Thyroid gland (tissue), 4 donors: ENCODE data around the gene ZFYVE9. TPM values are rescaled to one million over a fixed set of nuclear protein-coding genes. Genes with fewer than 3 reads are reported as not detected.

Experiments
- DNase-seq, 2 donors: peaks; one replicate each; pipeline ENCODE4 v3.0.0-alpha.2; 2019
- H3K27ac ChIP-seq, 3 donors: fragments of 200-600 bp; sonication (generic); 1 replicate in 2 of 3; 2 replicates in 1 of 3; pipeline ENCODE4 v1.5.1; 2016 to 2019; ENCODE audit warnings: mild to moderate bottlenecking in 1 of 3, moderate library complexity in 1 of 3
- H3K27me3 ChIP-seq: fragments of 200-600 bp; sonication (generic); one replicate; pipeline ENCODE4 v1.5.1; 2019
- H3K36me3 ChIP-seq, 2 donors: fragments of 200-600 bp; sonication (generic); one replicate each; pipeline ENCODE4 v1.5.1; 2016 to 2019
- H3K4me1 ChIP-seq, 2 donors: fragments of 200-600 bp; sonication (generic); one replicate each; pipeline ENCODE4 v1.5.1; 2017 to 2019
- H3K4me3 ChIP-seq, 3 donors: fragments of 200-600 bp; sonication (generic); replicated peaks in 1 of 3; 1 replicate in 2 of 3; 2 replicates in 1 of 3; pipeline ENCODE4 v1.5.1; 2016; ENCODE audit warnings: mild to moderate bottlenecking in 1 of 3
- H3K9me3 ChIP-seq: fragments of 200-600 bp; sonication (generic); one replicate; pipeline ENCODE4 v1.5.1; 2017
- CTCF ChIP-seq, 6 experiments: fragments of 200-600 bp in 3 of 6; fragments of 450-650 bp in 3 of 6; sonication (generic) in 3 of 6; IDR thresholded peaks; one replicate each; pipeline ENCODE4 v1.5.1; 2016 to 2019; ENCODE audit warnings: antibody characterized with exemption in 6 of 6, mild to moderate bottlenecking in 2 of 6, inconsistent platforms in 1 of 6, moderate library complexity in 1 of 6
- POLR2A ChIP-seq, 2 donors: fragments of 450-650 bp; IDR thresholded peaks; one replicate each; pipeline ENCODE4 v1.6.1; 2017; ENCODE audit warnings: antibody characterized with exemption in 2 of 2, mild to moderate bottlenecking in 2 of 2, moderate library complexity in 1 of 2
- WGBS, 2 donors: methylation state at CpG; one replicate each; pipeline ENCODE4 v1.1.5; 2017; 5-methylcytosine and 5-hydroxymethylcytosine counted together
- intact Hi-C: fragments of 100-400 bp; cut with DNase I; formaldehyde crosslinking; loops from one replicate; pipeline ENCODE4 v1.15.1; 2023
- total RNA-seq, 4 donors: library from RNA; depleted of rRNA; stranded (reverse); fragments of >200 nt; gene quantifications; one replicate each; pipeline ENCODE4 v1.2.3, GENCODE V29; 2016

ZFYVE9 gene
- total RNA-seq, 4 donors from 2014 or later: 51.1 to 58.8 (median 54.1) TPM

GRCh38 chr1:52259886-52260285 lies 118.0 kb downstream of the ZFYVE9 start:
- no peak for TF ChIP-seq CTCF (IDR thresholded peaks at IDR 0.05)
- DNase-seq: no peak
- Histone ChIP-seq H3K4me1 (no peaks in the 10 kb centered on the region), H3K4me3 (no peak overlapping the region), H3K27ac (no peak overlapping the region), H3K9me3 (no peaks in the 10 kb centered on the region), H3K27me3 (no peaks in the 10 kb centered on the region), H3K36me3 (no peaks in the 10 kb centered on the region)
- intact Hi-C loops: no loop called here
- WGBS, 2 donors: 95% methylated on average over 3 of the region's 3 CpGs

GRCh38 chr1:52263153-52263910 lies 121.4 kb downstream of the ZFYVE9 start:
- TF ChIP-seq CTCF (IDR thresholded peaks at IDR 0.05) (no peak), POLR2A (IDR thresholded peaks at IDR 0.05) (no peak)

GRCh38 chr1:52264530-52265115 lies 122.7 kb downstream of the ZFYVE9 start:
- Histone ChIP-seq H3K4me1 (peaks cover 3 to 11% of the 10 kb centered on the region in 2 donors), H3K27me3 (no peaks in the 10 kb centered on the region), H3K36me3 (no peaks in the 10 kb centered on the region), H3K9me3 (no peaks in the 10 kb centered on the region), H3K27ac (no peak overlapping the region), H3K4me3 (no peak overlapping the region)
- no peak for DNase-seq
- intact Hi-C loops: no loop called here
- 71 to 82% methylated on average over 2 of the region's 2 CpGs for WGBS, 2 donors
- TF ChIP-seq CTCF (IDR thresholded peaks at IDR 0.05) (no peak), POLR2A (IDR thresholded peaks at IDR 0.05) (no peak)

More at GRCh38 chr1:52263153-52263910, 121.4 kb downstream of the ZFYVE9 start:
- Histone ChIP-seq H3K27me3 (no peaks in the 10 kb centered on the region), H3K4me3 (no peak overlapping the region), H3K9me3 (no peaks in the 10 kb centered on the region), H3K27ac (no peak overlapping the region), H3K36me3 (no peaks in the 10 kb centered on the region), H3K4me1 (peaks cover 2 to 3% of the 10 kb centered on the region in 2 donors)
- 72 to 84% methylated on average over 3 of the region's 3 CpGs for WGBS, 2 donors
- intact Hi-C loops: no loop called here
- DNase-seq: no peak

GRCh38 chr1:52266507-52266906 lies 124.6 kb downstream of the ZFYVE9 start:
- intact Hi-C loops: no loop called here
- H3K4me3 ChIP-seq: no peak overlapping the region
- peaks cover 3 to 11% of the 10 kb centered on the region in 2 donors for H3K4me1 ChIP-seq
- no peaks in the 10 kb centered on the region for H3K27me3 ChIP-seq
- no peak overlapping the region for H3K27ac ChIP-seq
- DNase-seq: no peak
- TF ChIP-seq POLR2A (IDR thresholded peaks at IDR 0.05): no peak
- TF ChIP-seq CTCF (IDR thresholded peaks at IDR 0.05): no peak
- WGBS, 2 donors: 90 to 95% methylated on average over 1 of the region's 1 CpG
- H3K9me3 ChIP-seq: no peaks in the 10 kb centered on the region
- H3K36me3 ChIP-seq: no peaks in the 10 kb centered on the region

- intact Hi-C loops: no loop called here
- Histone ChIP-seq H3K27me3 (no peaks in the 10 kb centered on the region), H3K27ac (peak overlapping the region in 2 of 3 donors; percentile 25 to 37), H3K36me3 (no peaks in the 10 kb centered on the region), H3K4me1 (peaks cover 3 to 11% of the 10 kb centered on the region in 2 donors), H3K9me3 (no peaks in the 10 kb centered on the region), H3K4me3 (no peak overlapping the region)
- WGBS, 2 donors: 30% methylated on average over 3 of the region's 3 CpGs
- no peak for TF ChIP-seq POLR2A (IDR thresholded peaks at IDR 0.05)
- peak in 1 of 6 experiments; percentile 35 for TF ChIP-seq CTCF (IDR thresholded peaks at IDR 0.05)
- DNase-seq: peak; percentile 70 to 72
These were observed 126.5 kb downstream of the ZFYVE9 start for GRCh38 chr1:52268372-52268771.
